Nephron (organoid): ENCODE results near the gene NDUFA13.

Source experiments
- H3K27ac Mint-ChIP-seq, 3 experiments: 2 replicates each; pipeline ENCODE4 v1.8.0; 2020; ENCODE audit warnings: mixed read lengths in 3 of 3, mild to moderate bottlenecking in 2 of 3, moderate library complexity in 1 of 3
- H3K27me3 Mint-ChIP-seq: 2 replicates; pipeline ENCODE4 v1.8.0; 2021; ENCODE audit warnings: low read depth, mild to moderate bottlenecking, moderate library complexity, mixed read lengths
- H3K36me3 Mint-ChIP-seq: 2 replicates; pipeline ENCODE4 v1.8.0; 2020; ENCODE audit warnings: low read depth, mixed read lengths
- H3K4me1 Mint-ChIP-seq: 2 replicates; pipeline ENCODE4 v1.8.0; 2020; ENCODE audit warnings: mixed read lengths
- H3K4me3 Mint-ChIP-seq, 3 experiments: 2 replicates each; pipeline ENCODE4 v1.8.0; 2020; ENCODE audit warnings: mild to moderate bottlenecking in 3 of 3, mixed read lengths in 3 of 3, moderate library complexity in 2 of 3
- H3K9me3 Mint-ChIP-seq: 2 replicates; pipeline ENCODE4 v1.8.0; 2020; ENCODE audit warnings: mixed read lengths
- TF ChIP-seq, protein P1 (sequence below), 3 experiments: fragments of 200-600 bp; sonication (generic); IDR thresholded peaks; one replicate each; pipeline ENCODE4 v1.5.0; 2021; ENCODE audit warnings: antibody characterized with exemption in 3 of 3; ENCODE audit not compliant: unreplicated experiment in 3 of 3

Gene NDUFA13

DNA sequence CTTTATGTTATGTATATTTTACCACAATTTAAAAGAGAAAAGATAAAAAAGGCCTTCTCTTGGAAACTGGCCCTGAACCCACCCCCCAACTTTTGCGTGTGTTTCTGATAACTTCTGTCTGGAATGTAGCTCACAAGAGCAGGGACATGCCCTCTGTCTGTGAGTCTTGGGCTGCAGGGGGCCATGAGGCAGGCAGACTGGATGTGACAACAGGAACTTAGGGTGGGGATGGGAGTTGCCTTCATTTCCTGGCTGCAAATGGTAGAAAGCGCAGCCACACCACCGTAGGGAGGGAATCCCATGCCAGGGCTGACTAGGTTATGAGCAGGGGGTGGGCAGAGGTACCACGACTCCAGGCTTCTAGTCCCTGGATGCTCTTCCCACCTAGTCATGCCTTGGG is 43.9 kb downstream of the NDUFA13 start:
- no peaks in the 10 kb centered on the region for H3K4me1 Mint-ChIP-seq
- no peak overlapping the region for H3K27ac Mint-ChIP-seq
- no peaks in the 10 kb centered on the region for H3K27me3 Mint-ChIP-seq
- no peak overlapping the region for H3K4me3 Mint-ChIP-seq
- H3K9me3 Mint-ChIP-seq: no peaks in the 10 kb centered on the region
- H3K36me3 Mint-ChIP-seq: peaks cover 20% of the 10 kb centered on the region
- TF ChIP-seq, protein P1, sequence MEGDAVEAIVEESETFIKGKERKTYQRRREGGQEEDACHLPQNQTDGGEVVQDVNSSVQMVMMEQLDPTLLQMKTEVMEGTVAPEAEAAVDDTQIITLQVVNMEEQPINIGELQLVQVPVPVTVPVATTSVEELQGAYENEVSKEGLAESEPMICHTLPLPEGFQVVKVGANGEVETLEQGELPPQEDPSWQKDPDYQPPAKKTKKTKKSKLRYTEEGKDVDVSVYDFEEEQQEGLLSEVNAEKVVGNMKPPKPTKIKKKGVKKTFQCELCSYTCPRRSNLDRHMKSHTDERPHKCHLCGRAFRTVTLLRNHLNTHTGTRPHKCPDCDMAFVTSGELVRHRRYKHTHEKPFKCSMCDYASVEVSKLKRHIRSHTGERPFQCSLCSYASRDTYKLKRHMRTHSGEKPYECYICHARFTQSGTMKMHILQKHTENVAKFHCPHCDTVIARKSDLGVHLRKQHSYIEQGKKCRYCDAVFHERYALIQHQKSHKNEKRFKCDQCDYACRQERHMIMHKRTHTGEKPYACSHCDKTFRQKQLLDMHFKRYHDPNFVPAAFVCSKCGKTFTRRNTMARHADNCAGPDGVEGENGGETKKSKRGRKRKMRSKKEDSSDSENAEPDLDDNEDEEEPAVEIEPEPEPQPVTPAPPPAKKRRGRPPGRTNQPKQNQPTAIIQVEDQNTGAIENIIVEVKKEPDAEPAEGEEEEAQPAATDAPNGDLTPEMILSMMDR (IDR thresholded peaks at IDR 0.05; ENCODE audit: unreplicated experiment in 3 of 3): no peak

DNA sequence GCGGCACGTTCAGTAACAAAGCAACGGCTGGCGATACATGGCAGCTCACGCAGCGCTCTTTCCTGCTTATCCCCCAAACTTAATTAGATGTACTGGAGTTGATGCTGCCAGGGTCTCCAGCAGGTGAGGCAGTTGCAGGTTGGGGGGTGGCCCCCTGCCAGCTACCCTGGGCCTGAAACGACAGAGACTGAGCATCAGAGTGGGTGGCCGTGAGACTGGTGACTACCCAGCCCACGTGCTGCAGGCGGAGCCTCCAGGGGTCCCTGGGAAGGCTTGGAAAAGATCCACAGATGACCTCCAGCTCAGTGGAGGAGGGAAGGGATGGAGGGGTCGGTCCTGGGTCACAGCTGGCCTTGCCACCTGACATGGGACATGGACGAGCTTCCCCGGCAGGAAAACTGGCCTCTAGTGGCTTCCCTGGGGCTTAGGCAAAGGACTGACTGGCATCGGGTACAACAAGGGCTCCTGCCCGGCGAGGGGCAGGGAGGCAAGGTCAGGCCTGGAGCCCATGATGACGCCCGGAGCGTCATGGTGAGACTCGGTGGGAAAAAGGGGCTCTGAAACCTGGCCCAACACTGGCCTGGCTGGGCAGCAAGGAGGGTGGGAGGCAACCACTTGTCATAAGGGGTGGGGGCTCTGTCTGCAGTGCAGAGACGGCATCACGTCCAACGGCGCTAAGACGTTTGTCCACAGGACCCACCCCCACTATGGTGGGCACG is 46.1 kb downstream of the NDUFA13 start:
- Mint-ChIP-seq H3K4me1 (no peaks in the 10 kb centered on the region), H3K9me3 (no peaks in the 10 kb centered on the region), H3K27me3 (no peaks in the 10 kb centered on the region), H3K36me3 (peaks cover 24% of the 10 kb centered on the region), H3K4me3 (no peak overlapping the region), H3K27ac (no peak overlapping the region)
- TF ChIP-seq, protein P1 (IDR thresholded peaks at IDR 0.05; ENCODE audit: unreplicated experiment in 3 of 3): no peak

DNA sequence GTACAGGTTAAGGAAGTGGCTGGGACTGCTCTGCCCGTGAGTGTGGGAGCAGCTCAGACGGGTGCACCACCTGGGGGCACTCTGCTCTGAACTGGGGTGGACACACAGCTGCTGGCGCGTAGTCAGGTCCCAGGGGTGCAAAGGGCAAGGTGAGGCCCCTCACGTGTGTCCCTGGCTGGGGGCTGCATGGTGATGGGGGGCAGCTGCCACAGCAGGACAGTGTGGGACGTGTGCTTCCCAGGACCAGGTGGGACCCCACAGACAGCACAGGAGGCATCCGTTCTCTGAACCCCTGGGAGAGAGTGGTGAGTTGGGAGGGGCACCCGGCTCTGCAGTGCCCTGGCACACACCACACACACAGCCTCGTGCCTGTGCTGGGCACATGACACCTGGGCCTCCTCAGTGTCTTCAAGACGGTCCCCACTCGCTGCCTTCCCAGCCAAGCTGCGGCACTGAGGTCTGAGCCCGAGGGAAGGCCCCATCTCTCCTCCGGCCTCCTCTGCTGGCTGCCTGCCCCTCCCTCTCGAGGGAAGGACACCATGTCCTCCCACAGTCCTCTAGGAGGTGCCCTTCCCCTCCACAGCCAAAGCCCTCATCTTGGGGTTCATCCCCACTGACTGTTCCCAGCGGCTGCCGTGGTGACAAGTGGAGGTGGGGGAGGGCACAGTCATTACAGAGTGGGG is 46.8 kb downstream of the NDUFA13 start:
- H3K27me3 Mint-ChIP-seq: no peaks in the 10 kb centered on the region
- no peaks in the 10 kb centered on the region for H3K9me3 Mint-ChIP-seq
- peaks cover 27% of the 10 kb centered on the region for H3K36me3 Mint-ChIP-seq

DNA sequence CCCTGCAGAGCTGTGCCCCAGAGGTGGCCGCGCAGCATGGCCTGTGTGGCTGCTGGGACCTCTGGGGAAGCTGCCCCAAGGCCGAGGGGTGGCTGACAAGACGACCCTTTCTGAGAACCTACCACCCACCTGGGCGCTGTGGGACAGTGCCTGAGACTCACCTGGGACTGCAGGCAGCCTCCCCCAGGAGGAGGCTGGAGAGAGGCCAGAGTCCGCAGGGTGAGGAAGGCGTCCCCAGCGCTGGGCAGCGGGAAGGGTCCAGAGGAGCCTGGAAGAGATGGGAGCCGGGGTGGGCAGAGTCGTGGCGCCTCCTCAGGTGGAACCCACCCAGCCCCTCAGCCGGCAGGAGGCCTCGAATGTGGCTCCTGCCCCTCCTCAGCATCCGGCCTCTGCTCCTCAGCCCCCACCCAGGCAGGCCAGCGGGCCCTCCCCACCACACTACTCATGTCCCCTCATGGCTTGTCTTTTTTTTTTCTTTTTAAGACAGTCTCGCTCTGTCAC is 47.4 kb downstream of the NDUFA13 start:
- Mint-ChIP-seq H3K36me3 (peaks cover 28% of the 10 kb centered on the region), H3K27me3 (no peaks in the 10 kb centered on the region), H3K9me3 (no peaks in the 10 kb centered on the region), H3K4me1 (no peaks in the 10 kb centered on the region), H3K27ac (no peak overlapping the region), H3K4me3 (no peak overlapping the region)
- TF ChIP-seq, protein P1 (IDR thresholded peaks at IDR 0.05; ENCODE audit: unreplicated experiment in 3 of 3): no peak

More for the DNA sequence above, 46.8 kb downstream of the NDUFA13 start:
- Mint-ChIP-seq H3K27ac (no peak overlapping the region), H3K4me1 (no peaks in the 10 kb centered on the region), H3K4me3 (no peak overlapping the region)
- TF ChIP-seq, protein P1 (IDR thresholded peaks at IDR 0.05; ENCODE audit: unreplicated experiment in 3 of 3): no peak

DNA sequence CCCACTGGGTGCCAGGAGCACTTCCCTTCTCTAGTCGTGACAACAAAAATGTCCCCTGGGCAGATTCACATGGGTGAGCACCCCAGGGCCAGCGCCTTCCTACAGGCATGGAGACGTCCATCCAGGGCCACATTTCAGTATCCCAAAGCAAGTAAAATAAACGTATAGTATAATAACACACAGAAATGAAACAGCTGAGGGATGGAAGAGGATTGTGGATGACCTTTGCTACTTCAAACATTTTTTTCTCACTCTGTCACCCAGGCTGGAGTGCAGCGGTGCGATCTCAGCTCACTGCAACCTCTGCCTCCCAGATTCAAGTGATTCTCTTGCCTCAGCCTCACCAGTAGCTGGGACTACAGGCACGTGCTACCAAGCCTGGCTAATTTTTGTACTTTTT is 50.3 kb downstream of the NDUFA13 start:
- Mint-ChIP-seq H3K9me3 (no peaks in the 10 kb centered on the region), H3K4me1 (no peaks in the 10 kb centered on the region), H3K36me3 (peaks cover 39% of the 10 kb centered on the region), H3K27ac (no peak overlapping the region), H3K4me3 (no peak overlapping the region), H3K27me3 (no peaks in the 10 kb centered on the region)
- TF ChIP-seq, protein P1 (IDR thresholded peaks at IDR 0.05; ENCODE audit: unreplicated experiment in 3 of 3): no peak
